ENCODE results near the gene ARSB.

Gene ARSB

GRCh38 chr5:78805474-78806124 lies 179.5 kb downstream of the ARSB start:
- no peak for DNase-seq (ENCODE audit: low read depth)

GRCh38 chr5:78804995-78805394 lies 180.1 kb downstream of the ARSB start:
- DNase-seq (ENCODE audit: low read depth): no peak

- DNase-seq (ENCODE audit: low read depth): no peak
Measured at GRCh38 chr5:78803941-78804340, 181.2 kb downstream of the ARSB start.

- DNase-seq (ENCODE audit: low read depth): no peak
Measured at GRCh38 chr5:78803353-78803752, 181.8 kb downstream of the ARSB start.

- DNase-seq (ENCODE audit: low read depth): no peak
Measured at GRCh38 chr5:78801413-78801812, 183.7 kb downstream of the ARSB start.

- DNase-seq (ENCODE audit: low read depth): no peak
Measured at GRCh38 chr5:78799266-78800017, 185.7 kb downstream of the ARSB start.

GRCh38 chr5:78798673-78799029 lies 186.5 kb downstream of the ARSB start:
- DNase-seq (ENCODE audit: low read depth): no peak

GRCh38 chr5:78797936-78798672 lies 187.0 kb downstream of the ARSB start:
- DNase-seq (ENCODE audit: low read depth): no peak

- DNase-seq (ENCODE audit: low read depth): no peak
Measured at GRCh38 chr5:78795757-78796156, 189.4 kb downstream of the ARSB start.

GRCh38 chr5:78794693-78795215 lies 190.4 kb downstream of the ARSB start:
- no peak for DNase-seq (ENCODE audit: low read depth)

GRCh38 chr5:78793907-78794662 lies 191.0 kb downstream of the ARSB start:
- no peak for DNase-seq (ENCODE audit: low read depth)

- DNase-seq (ENCODE audit: low read depth): no peak
Measured at GRCh38 chr5:78792345-78793055, 192.6 kb downstream of the ARSB start.

- no peak for DNase-seq (ENCODE audit: low read depth)
Measured at GRCh38 chr5:78791501-78792100, 193.5 kb downstream of the ARSB start.

- no peak for DNase-seq (ENCODE audit: low read depth)
Measured at GRCh38 chr5:78787783-78788182, 197.3 kb downstream of the ARSB start.

- DNase-seq (ENCODE audit: low read depth): no peak
Measured at GRCh38 chr5:78785454-78785853, 199.7 kb downstream of the ARSB start.

- DNase-seq (ENCODE audit: low read depth): no peak
Measured at GRCh38 chr5:78783434-78784130, 201.5 kb downstream of the ARSB start.

GRCh38 chr5:78782728-78783127 lies 202.4 kb downstream of the ARSB start:
- DNase-seq (ENCODE audit: low read depth): no peak

- no peak for DNase-seq (ENCODE audit: low read depth)
Measured at GRCh38 chr5:78781611-78782286, 203.4 kb downstream of the ARSB start.

- peak; percentile 43 for DNase-seq (ENCODE audit: low read depth)
Measured at GRCh38 chr5:78779771-78780616, 205.1 kb downstream of the ARSB start.

Measured in non-pigmented ciliary epithelial cell (primary cell).